B cell (primary cell): Measurements from ENCODE around the gene ELAVL4. TPM values are rescaled to one million over a fixed set of nuclear protein-coding genes. Genes with fewer than 3 reads are reported as not detected.

Experiments used
- ATAC-seq: fragments of 200-7000 bp; cut with Tn5 transposase; one replicate; pipeline ENCODE4 v1.10.0; 2021; ENCODE audit warnings: low read depth, mild to moderate bottlenecking, moderate number of reproducible peaks, moderate library complexity
- CTCF ChIA-PET: fragments of 350-600 bp; sonication (Branson Sonifier 250); formaldehyde crosslinking; loops from one replicate; lab custom pipeline; 2021; ENCODE audit warnings: antibody characterized with exemption, inconsistent platforms; lab: Charles Lee
- POLR2A ChIA-PET: fragments of 350-600 bp; sonication (Branson Sonifier 250); formaldehyde crosslinking; loops from one replicate; lab custom pipeline; 2021; ENCODE audit warnings: antibody characterized with exemption; lab: Charles Lee
- DNase-seq: peaks from one replicate; pipeline ENCODE4 v3.0.0; 2013
- H2AFZ ChIP-seq: 2 replicates; pipeline ENCODE4 v1.6.1; 2012; ENCODE audit warnings: mild to moderate bottlenecking, low read depth, low read length; ENCODE audit not compliant: insufficient read depth, poor library complexity, severe bottlenecking
- H3K27ac ChIP-seq, 2 donors: 1 replicate in 1 of 2; 2 replicates in 1 of 2; pipeline ENCODE4 v1.5.1; 2012 to 2013; ENCODE audit warnings: low read length in 2 of 2, mild to moderate bottlenecking in 2 of 2, moderate library complexity in 1 of 2
- H3K27me3 ChIP-seq, 4 experiments: fragments of 200-600 bp in 1 of 4; sonication (generic) in 1 of 4; replicated peaks in 1 of 4; 1 replicate in 2 of 4; 2 replicates in 2 of 4; pipeline versions ENCODE4 v1.6.1 to v1.7.0; 2013 to 2016; ENCODE audit warnings: low read length in 3 of 4, mild to moderate bottlenecking in 2 of 4, mixed read lengths in 1 of 4, moderate library complexity in 1 of 4; ENCODE audit not compliant: insufficient read depth in 4 of 4, control insufficient read depth in 3 of 4; ENCODE audit errors: control extremely low read depth in 1 of 4
- H3K36me3 ChIP-seq, 2 experiments: replicated peaks in 1 of 2; 1 replicate in 1 of 2; 2 replicates in 1 of 2; pipeline versions ENCODE4 v1.6.1 to v1.7.1; 2013; ENCODE audit warnings: low read length in 1 of 2; ENCODE audit not compliant: insufficient read depth in 2 of 2, control insufficient read depth in 1 of 2; ENCODE audit errors: control extremely low read depth in 1 of 2, extremely low read depth in 1 of 2
- H3K4me1 ChIP-seq, 2 donors: fragments of 200-600 bp in 1 of 2; sonication (generic) in 1 of 2; 1 replicate in 1 of 2; 2 replicates in 1 of 2; pipeline versions ENCODE4 v1.5.1 to v1.6.1; 2013 to 2017; ENCODE audit warnings: low read length in 2 of 2; ENCODE audit not compliant: control insufficient read depth in 2 of 2, insufficient read depth in 2 of 2
- H3K4me2 ChIP-seq: replicated peaks from 2 replicates; pipeline ENCODE3; 2012; ENCODE audit warnings: mild to moderate bottlenecking, low read depth, low read length; ENCODE audit not compliant: poor library complexity, severe bottlenecking
- H3K4me3 ChIP-seq, 5 experiments: fragments of 200-600 bp in 1 of 5; sonication (generic) in 1 of 5; 1 replicate in 3 of 5; 2 replicates in 2 of 5; pipeline versions ENCODE4 v1.5.1 to v1.7.0; 2011 to 2016; ENCODE audit warnings: low read length in 4 of 5, mild to moderate bottlenecking in 4 of 5, low read depth in 2 of 5, control low read depth in 1 of 5, moderate library complexity in 1 of 5; ENCODE audit not compliant: insufficient read depth in 1 of 5; ENCODE audit errors: control extremely low read depth in 1 of 5, extremely low read depth in 1 of 5
- H3K79me2 ChIP-seq: fragments of 200-600 bp; sonication (generic); one replicate; pipeline ENCODE4 v1.6.0; 2016; ENCODE audit warnings: low read length; ENCODE audit not compliant: control insufficient read depth, insufficient read depth
- H3K9ac ChIP-seq: fragments of 200-600 bp; sonication (generic); 2 replicates; pipeline ENCODE4 v1.6.1; 2017; ENCODE audit warnings: mild to moderate bottlenecking, low read length, moderate library complexity
- H3K9me3 ChIP-seq, 3 donors: one replicate each; pipeline versions ENCODE4 v1.6.1 to v1.7.1; 2013; ENCODE audit warnings: low read length in 2 of 3; ENCODE audit not compliant: control insufficient read depth in 2 of 3, insufficient read depth in 1 of 3; ENCODE audit errors: control extremely low read depth in 1 of 3
- H4K20me1 ChIP-seq: 2 replicates; pipeline ENCODE4 v1.6.0; 2012; ENCODE audit warnings: mild to moderate bottlenecking, low read length; ENCODE audit not compliant: insufficient read depth, control insufficient read depth, poor library complexity, severe bottlenecking
- H3K27ac Mint-ChIP-seq: one replicate; pipeline ENCODE4 v1.8.0; 2021; ENCODE audit warnings: mixed read lengths
- H3K27me3 Mint-ChIP-seq: one replicate; pipeline ENCODE4 v1.8.0; 2021; ENCODE audit warnings: mixed read lengths
- H3K4me1 Mint-ChIP-seq: one replicate; pipeline ENCODE4 v1.8.0; 2021; ENCODE audit warnings: mixed read lengths
- H3K4me3 Mint-ChIP-seq: one replicate; pipeline ENCODE4 v1.8.0; 2021; ENCODE audit warnings: mixed read lengths
- H3K9me3 Mint-ChIP-seq: one replicate; pipeline ENCODE4 v1.8.0; 2022; ENCODE audit warnings: mixed read lengths; ENCODE audit not compliant: insufficient read depth
- EZH2 ChIP-seq: IDR thresholded peaks from 2 replicates; pipeline ENCODE4 v1.6.1; 2012; ENCODE audit warnings: borderline replicate concordance, low read depth, mild to moderate bottlenecking, moderate library complexity, low read length; ENCODE audit not compliant: insufficient read depth, poor library complexity, severe bottlenecking
- WGBS: methylation state at CpG from one replicate; pipeline ENCODE4 v1.1.5; 2013; ENCODE audit warnings: missing lambda C conversion rate; ENCODE audit not compliant: insufficient coverage; 5-methylcytosine and 5-hydroxymethylcytosine counted together
- intact Hi-C: fragments of 100-400 bp; cut with micrococcal nuclease; formaldehyde crosslinking; loops from one replicate; pipeline ENCODE4 v1.10.0; 2022
- polyA plus RNA-seq: library from polyadenylated mRNA; depleted of rRNA; stranded (reverse); fragments of >200 nt; gene quantifications from 2 replicates; pipeline ENCODE4 v1.2.3, GENCODE V29; 2012
- total RNA-seq, 2 donors: library from RNA; stranded (reverse); fragments of 120-200 nt in 1 of 2; gene quantifications; 1 replicate in 1 of 2; 2 replicates in 1 of 2; pipeline versions ENCODE4 v1.2.3 to v1.2.4, GENCODE V29; 2013 to 2022
- TF ChIP-seq, protein P1 (sequence below): fragments of 200-600 bp; IDR thresholded peaks from one replicate; pipeline ENCODE4 v1.8.0; 2022; ENCODE audit warnings: antibody characterized with exemption, mild to moderate bottlenecking

Gene ELAVL4
- total and polyA plus RNA-seq, 2 donors (not counting 1 experiment from before 2014, with no cell fraction given), result not detected

- peaks cover 58% of the 10 kb centered on the region for H3K27me3 Mint-ChIP-seq
- no peak overlapping the region for H3K4me3 Mint-ChIP-seq
These were observed 396 bp downstream of the ELAVL4 start for GRCh38 chr1:50109116-50109515.

GRCh38 chr1:50109647-50110075, 941 bp downstream of the ELAVL4 start:
- DNase-seq, result peak; percentile 4
- WGBS, result 0% methylated on average over 7 of the region's 8 CpGs

More at GRCh38 chr1:50109116-50109515, 396 bp downstream of the ELAVL4 start:
- H3K9me3 Mint-ChIP-seq, result no peaks in the 10 kb centered on the region
- Histone ChIP-seq H3K9me3 (no peaks in the 10 kb centered on the region), H3K79me2 (no peaks in the 10 kb centered on the region), H2AFZ (no peak overlapping the region), H3K4me1 (peaks cover 14 to 19% of the 10 kb centered on the region in 2 donors), H3K9ac (no peak overlapping the region), H3K27me3 (peaks cover 0 to 11% (median 5%) of the 10 kb centered on the region in 4 experiments), H3K27ac (no peak overlapping the region), H3K36me3 (no peaks in the 10 kb centered on the region), H3K4me2 (no peak overlapping the region), H4K20me1 (no peaks in the 10 kb centered on the region), H3K4me3 (no peak overlapping the region)
- POLR2A ChIA-PET, result no interaction called here
- TF ChIP-seq, protein P1, sequence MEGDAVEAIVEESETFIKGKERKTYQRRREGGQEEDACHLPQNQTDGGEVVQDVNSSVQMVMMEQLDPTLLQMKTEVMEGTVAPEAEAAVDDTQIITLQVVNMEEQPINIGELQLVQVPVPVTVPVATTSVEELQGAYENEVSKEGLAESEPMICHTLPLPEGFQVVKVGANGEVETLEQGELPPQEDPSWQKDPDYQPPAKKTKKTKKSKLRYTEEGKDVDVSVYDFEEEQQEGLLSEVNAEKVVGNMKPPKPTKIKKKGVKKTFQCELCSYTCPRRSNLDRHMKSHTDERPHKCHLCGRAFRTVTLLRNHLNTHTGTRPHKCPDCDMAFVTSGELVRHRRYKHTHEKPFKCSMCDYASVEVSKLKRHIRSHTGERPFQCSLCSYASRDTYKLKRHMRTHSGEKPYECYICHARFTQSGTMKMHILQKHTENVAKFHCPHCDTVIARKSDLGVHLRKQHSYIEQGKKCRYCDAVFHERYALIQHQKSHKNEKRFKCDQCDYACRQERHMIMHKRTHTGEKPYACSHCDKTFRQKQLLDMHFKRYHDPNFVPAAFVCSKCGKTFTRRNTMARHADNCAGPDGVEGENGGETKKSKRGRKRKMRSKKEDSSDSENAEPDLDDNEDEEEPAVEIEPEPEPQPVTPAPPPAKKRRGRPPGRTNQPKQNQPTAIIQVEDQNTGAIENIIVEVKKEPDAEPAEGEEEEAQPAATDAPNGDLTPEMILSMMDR, result no peak
- no peak for TF ChIP-seq EZH2
- intact Hi-C loops, result no loop called here
- H3K4me1 Mint-ChIP-seq, result peaks cover 18% of the 10 kb centered on the region
- CTCF ChIA-PET, result no interaction called here
- ATAC-seq, result no peak
- WGBS, result no CpG with 5 or more reads among the region's 4 CpGs
- no peak for DNase-seq
- no peak overlapping the region for H3K27ac Mint-ChIP-seq

More at GRCh38 chr1:50109647-50110075, 941 bp downstream of the ELAVL4 start:
- Histone ChIP-seq H3K27me3 (peaks cover 0 to 11% (median 5%) of the 10 kb centered on the region in 4 experiments), H3K4me2 (peak overlapping the region; percentile 17), H3K9ac (no peak overlapping the region), H3K4me3 (no peak overlapping the region), H4K20me1 (no peaks in the 10 kb centered on the region), H3K9me3 (no peaks in the 10 kb centered on the region), H3K4me1 (peaks cover 14 to 19% of the 10 kb centered on the region in 2 donors), H3K27ac (no peak overlapping the region), H3K79me2 (no peaks in the 10 kb centered on the region), H3K36me3 (no peaks in the 10 kb centered on the region), H2AFZ (peak overlapping the region; percentile 30)
- intact Hi-C loops, result no loop called here
- Mint-ChIP-seq H3K4me1 (peaks cover 18% of the 10 kb centered on the region), H3K9me3 (no peaks in the 10 kb centered on the region), H3K27me3 (peaks cover 58% of the 10 kb centered on the region), H3K27ac (no peak overlapping the region), H3K4me3 (peak overlapping the region; percentile 9)
- ChIA-PET CTCF (no interaction called here), POLR2A (no interaction called here)
- no peak for ATAC-seq
- TF ChIP-seq EZH2, result no peak
- TF ChIP-seq, protein P1, result no peak
